NCI-H1105 treated with DMSO at 0.1 percent for 48 hours (cell line): ENCODE measurements around the gene RBM12.
"Not testable (repeated sequence)": the region's sequence is repeated elsewhere in the genome, so short reads cannot be mapped to it uniquely, and the experiment has no call there.

Experiments
- DNase-seq: peaks from one replicate; lab custom pipeline; 2025; lab: John Stamatoyannopoulos, UW

The RBM12 gene, protein sequence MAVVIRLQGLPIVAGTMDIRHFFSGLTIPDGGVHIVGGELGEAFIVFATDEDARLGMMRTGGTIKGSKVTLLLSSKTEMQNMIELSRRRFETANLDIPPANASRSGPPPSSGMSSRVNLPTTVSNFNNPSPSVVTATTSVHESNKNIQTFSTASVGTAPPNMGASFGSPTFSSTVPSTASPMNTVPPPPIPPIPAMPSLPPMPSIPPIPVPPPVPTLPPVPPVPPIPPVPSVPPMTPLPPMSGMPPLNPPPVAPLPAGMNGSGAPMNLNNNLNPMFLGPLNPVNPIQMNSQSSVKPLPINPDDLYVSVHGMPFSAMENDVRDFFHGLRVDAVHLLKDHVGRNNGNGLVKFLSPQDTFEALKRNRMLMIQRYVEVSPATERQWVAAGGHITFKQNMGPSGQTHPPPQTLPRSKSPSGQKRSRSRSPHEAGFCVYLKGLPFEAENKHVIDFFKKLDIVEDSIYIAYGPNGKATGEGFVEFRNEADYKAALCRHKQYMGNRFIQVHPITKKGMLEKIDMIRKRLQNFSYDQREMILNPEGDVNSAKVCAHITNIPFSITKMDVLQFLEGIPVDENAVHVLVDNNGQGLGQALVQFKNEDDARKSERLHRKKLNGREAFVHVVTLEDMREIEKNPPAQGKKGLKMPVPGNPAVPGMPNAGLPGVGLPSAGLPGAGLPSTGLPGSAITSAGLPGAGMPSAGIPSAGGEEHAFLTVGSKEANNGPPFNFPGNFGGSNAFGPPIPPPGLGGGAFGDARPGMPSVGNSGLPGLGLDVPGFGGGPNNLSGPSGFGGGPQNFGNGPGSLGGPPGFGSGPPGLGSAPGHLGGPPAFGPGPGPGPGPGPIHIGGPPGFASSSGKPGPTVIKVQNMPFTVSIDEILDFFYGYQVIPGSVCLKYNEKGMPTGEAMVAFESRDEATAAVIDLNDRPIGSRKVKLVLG

DNA sequence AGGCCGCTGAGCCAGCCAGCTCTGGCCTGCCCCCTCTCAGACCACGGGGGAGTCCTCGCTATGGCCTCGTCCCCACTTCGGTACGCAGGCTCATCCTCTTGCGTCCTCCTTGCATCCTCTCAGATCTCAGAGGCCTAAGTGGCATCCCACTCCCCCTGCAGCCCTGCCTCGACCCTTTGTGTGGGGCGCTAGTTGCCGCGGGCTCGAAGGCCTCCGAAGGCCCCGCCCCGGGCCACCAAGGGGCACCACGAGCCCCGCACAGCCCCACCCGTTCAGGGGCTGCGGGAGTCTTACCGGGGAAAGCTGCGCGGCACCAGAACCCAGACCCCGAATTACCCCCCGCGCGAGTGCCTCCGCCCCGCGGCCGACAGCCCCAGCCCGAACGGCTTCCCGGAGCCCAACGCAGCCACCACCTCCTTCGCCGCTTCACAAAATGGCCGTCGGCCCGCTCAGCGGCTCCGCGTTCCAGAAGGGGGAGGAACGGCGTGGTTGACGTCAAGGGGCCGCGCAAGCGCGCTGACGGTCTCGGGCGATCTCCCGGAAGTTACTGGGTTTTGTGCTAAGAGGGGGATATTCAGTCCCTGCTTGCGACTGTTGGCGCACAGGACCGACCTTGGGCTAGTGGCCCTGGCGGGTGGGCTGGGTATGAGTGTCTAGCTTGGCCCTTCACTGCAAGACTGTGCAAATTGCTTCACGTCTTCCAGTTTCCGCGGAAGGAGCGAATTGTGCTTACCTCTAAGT, at the start of gene RBM12, which contains the start of gene CPNE1:
TSS of gene RBM12 (minus strand) at position 435 of the 741 bp plus-strand sequence. CDS start 9,578 bp downstream, outside the sequence.
TSS of gene CPNE1 (minus strand) at position 435 of the 741 bp plus-strand sequence. CDS start 31,977 bp downstream, outside the sequence.
- peak; percentile 93 for DNase-seq

DNA sequence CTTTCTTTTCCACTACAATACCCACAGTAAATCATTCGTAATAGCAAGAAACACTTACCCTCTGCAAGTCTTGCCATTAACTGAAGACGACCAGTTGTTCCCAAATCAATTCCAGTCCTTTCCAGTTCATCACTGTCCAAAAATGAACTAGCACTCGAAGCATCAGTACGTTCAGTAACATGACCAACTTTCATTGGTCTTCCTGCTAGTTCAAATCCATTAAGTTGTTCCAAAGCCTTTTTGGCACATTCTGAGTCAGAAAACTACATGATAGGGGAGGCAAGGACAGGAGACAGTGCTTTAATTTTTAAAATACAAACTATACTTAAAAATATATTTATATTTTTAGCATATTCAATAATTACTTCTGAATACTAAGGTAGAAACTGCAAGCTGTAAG, 49.4 kb upstream of the RBM12 start:
- no peak for DNase-seq

DNA sequence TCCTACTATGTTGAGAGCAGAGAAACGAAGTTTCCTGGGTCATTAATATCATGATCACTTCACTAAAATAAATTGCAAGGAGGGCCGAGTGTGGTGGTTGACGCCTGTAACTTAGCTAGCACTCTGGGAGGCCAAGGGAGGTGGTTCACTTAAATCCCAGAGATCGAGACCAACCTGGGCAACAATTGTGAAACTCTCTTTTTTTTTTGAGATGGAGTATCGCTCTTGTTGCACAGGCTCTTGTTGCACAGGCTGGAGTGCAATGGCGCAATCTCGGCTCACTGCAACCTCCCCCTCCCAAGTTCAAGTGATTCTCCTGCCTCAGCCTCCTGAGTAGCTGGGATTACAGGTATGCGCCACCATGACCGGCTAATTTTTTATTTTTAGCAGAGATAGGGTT, 48.4 kb upstream of the RBM12 start:
- DNase-seq, result not testable (repeated sequence)

DNA sequence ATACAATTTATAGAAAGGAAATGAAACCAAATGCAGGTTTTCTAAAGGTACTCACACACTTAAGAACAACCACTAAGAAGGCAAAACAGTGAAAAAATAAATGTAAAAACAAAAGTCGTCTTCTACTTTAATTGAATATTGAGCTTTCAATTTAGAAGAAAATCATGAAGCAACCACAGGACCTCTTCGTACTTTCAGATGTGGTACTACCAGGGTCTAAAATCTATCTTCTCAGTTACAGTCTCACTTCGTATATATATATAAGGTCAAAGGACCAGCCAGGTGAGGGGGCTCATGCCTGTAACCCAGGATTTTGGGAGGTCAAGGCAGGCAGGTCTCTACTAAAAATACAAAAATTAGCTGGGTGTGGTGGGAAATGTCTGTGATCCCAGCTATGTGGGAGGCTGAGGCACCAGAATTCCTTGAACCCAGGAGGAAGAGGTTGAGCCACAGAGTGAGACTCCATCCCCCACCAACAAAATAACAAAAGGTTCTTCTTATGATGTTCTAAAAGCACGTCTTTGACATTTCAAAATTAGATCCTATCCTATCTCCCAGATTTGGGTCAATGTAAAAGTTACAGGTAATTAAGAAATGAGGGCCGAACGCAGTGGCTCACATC, 47.0 kb upstream of the RBM12 start:
- DNase-seq, result no peak

DNA sequence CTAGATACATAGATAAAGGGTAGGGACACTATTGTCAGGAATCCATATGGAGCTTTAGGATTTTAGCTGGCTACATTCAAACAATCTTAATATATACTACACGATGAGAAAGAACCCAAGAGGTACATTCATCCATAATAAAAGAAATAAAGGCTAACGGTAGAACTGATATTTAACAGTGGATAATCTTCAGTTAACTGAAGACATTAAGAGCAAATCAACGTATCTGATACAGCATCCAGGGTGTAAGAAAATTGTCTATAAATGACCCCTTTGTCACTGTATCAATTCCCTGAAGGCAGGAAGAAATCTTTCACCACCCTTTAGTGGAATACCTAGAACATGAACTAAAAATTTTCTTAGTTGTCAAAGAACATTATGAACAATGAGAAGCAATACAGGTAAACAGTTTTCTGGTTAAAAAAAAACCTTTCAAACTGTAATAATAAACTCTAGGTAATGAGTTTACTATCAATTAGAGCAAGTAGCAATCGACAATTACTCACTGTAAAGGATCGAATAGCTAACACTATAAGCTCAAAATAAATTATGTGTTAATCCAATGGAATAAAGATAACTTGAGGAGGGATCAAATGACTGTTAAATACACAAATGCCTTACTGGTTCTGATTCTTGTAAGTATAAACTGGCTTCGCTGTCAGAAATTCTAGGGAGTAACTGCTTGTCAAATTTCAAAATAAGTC, 46.3 kb upstream of the RBM12 start:
- DNase-seq, result no peak

DNA sequence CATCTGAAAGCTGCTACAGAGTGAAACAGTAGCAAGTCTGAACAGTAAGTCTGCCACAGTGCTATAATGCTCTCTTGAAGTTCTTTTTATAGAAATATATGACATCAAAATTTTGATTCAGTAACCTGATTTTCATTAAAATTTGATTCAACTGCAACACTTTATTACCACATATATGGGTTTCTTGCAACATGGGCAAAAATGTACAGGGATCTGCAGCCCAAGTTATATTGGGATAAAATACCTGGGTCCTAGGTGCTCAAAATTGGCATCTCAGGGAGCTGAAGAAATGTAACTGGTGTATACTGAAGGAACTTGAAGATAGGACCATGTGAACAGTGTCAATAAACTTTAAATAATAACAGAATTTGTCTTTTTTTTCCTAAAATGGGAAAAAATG, 45.3 kb upstream of the RBM12 start:
- DNase-seq, result no peak

DNA sequence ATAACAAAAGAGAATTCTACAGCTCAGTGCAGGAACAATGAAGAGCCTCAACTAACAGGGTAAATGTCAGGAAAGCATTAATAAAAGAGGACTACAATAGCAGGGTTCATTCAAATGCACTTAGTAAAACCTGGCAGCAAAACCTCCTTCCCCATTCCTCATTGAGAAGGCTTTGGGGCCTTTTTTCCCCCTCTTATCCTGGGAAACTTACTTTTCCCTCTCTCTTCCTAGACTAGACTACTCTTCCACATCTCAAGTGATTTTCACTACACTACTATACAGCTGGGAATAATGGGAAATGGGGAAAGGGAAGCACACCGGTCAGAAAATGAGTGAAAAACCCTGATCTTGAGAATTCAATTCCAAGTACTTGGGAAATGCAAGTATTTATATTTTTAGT, 44.6 kb upstream of the RBM12 start:
- DNase-seq, result no peak

DNA sequence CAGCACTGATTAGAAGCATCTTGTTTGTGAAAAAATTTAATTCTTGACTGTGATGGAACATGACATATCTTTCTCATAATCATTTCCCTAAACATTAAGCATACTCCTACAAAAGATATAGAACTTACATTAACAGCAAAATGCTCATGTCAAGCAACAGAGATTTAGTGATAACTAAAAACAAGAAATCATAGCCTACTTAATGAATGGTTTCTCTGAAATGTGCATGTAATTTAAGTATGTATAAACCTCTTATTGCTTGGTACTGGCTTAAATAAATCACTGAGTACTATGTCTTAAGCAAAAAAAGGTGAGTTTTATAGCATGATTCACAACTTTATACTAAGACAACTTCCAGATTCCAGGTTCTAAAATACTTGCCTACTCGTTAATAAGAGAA, 43.8 kb upstream of the RBM12 start:
- DNase-seq, result no peak

DNA sequence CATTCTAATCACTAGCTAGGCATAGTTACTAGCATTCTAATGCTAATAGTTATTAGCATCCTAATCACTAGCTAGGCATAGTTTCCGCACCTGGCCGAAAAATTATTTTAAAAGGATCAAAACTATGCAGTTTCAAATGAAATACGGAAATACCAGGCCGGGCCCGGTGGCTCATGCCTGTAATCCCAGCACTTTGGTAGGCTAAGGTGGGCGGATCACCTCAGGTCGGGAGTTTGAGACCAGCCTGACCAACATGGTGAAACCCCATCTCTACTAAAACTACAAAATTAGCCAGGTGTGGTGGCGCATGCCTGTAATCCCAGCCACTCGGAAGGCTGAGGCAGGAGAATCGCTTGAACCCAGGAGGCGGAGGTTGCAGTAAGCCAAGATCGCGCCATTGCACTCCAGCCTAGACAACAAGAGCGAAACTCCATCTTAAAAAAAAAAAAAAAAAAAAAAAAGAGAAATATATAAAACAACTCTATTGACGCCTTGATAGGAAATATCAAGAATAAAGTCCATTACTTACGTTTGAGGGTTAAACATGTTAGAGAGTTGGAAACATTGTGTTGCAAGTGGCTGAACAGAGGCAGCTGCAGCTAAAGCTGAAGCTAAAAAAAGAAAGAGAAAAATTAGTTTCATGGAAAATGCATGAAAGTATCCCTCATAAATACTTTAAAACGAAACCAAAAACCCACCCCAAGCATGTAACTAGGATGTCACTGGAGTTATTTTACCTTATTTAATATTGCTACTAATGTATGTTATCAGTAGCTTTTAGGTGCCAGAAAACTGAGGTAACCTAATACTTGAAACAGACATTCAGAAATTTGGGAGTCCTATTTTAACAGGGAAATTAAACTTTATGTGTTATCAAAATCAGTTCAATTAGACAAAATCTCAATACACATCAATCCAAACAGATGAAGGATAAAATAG, 42.2 kb upstream of the RBM12 start:
- not testable (repeated sequence) for DNase-seq

DNA sequence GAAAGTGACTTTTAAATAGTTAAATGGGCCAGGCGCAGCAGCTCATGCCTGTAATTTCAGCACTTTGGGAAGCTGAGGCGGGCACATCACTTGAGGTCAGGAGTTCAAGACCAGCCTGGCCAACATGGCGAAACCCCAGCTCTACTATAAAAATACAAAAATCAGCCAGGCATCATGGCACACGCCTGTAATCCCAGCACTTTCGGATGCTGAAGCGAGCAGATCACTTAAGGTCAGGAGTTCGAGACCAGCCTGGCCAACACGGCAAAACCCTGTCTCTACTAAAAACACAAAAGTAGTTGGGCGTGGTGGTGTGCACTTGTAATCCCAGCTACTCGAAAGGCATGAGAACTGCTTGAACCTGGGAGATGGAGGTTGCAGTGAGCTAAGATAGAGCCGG, 41.2 kb upstream of the RBM12 start:
- DNase-seq, result not testable (repeated sequence)

DNA sequence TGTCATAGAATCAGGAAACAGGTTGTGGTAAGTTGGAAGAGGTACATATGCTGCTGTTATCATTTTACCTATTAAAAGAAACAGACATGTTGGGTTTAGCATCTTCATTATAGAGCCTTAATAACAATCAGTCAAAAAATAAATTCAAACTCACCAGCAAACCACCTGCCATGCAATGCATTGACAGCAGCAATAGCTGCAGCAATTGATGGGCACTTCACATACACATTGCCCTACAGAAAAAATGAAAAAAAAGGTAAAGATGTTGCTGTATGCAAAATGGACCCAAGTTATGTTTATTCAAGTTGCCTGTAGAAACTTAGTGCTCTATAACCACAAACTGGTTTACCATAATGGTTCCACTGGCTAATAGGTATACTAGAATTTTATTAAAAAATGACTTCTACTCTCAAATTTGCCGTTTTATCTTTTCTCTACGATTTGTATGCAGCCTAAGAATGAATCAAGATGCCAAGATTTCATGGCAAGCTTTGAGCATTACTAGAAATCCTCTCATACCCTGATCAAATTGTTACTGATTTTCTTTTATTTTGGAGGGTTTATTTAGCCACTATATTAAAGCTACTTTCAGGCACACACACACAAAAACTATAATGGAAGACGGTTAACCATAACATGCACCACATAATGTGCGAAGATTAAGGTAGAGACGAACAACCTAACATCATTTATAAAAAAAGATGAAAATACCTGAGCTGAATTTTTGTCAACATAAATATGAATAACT, 40.0 kb upstream of the RBM12 start:
- no peak for DNase-seq

DNA sequence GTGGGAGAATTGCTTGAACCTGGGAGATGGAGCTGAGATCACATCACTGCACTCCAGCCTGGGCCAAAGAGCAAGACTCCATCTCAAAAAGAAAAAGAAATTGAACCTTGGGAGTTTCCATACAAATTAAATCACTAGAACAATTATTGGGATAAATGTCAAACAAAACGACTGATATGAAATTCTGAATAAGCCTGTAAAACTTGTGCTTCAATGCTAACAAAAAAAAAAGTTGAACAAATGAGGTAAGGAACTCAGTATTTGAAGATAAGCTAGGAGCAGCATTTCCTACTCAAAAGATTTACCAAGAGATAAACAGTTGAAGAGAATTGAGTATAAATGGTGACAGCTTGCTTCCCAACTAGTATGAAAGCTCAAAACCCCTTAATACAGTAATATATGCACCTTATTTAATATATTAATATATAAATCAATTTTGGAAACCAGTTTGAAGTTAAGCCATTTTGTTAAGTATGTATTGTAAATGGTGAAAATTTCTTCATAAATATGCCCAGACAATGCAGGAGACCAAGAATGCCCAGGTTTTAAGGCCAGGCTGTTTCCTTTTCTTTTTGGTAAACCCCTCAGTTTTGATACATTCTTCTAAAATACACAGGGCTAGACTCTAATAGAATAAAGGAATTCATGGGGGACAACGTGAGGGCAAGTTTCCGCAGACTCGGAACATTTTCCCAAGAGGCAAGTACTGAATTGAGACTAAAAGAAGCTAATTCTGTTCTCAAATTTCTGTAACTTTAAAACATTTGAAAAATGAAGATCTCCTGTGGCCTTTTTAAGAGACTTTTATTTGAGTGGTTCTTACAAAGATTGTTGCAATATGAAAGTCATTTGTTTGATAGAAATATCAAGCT, 38.4 kb upstream of the RBM12 start:
- DNase-seq, result no peak

DNA sequence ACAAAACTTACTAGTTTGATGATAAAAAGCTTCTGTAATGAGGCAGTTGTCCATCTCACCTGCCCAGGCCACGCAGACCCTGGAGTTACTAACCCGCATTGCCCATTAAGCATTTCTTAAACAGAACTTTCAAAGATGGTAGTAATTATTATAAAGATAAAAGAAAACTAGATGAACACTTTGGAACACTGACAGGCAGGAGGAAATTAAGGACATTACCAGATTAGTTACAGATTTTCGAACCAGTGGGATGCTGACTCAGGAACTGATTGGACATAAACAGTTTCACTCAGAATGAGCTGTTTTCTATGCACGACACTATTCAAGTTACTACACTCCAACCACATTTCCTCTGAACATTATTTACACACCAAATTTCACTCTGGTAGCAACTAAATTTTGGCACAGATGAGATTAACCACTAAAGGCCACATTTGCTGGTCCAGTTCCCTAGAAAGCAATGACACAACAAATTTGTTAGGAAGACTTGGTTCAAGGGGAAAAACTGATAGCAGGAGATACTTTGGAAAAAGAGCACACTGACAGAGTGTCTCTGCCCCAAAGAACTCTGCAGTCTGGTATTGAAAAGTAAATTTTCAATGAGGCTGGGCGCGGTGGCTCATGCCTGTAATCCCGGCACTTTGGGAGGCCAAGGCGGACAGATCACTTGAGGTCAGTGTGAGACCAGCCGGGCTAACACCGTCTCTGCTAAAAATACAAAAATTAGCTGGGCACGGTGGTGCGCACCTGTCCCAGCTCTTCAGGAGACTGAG, 37.5 kb upstream of the RBM12 start:
- no peak for DNase-seq

DNA sequence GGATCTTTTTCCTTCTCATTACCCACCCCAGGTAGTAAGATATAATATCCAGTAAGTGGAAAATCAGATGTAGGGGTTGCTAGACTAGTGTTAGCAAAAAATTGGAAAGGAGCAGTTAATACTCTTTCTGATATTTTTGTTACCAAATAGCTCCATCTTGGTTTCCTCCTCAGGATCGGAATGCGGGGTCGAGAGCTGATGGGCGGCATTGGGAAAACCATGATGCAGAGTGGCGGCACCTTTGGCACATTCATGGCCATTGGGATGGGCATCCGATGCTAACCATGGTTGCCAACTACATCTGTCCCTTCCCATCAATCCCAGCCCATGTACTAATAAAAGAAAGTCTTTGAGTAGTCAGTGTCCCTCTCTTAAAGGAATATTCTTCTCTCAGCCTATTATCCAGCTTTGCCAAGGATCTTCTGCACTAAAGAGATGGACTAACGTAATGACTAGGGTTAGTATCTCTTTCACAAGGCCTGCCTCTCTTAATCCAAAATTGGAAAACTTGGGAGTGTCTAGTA, 36.0 kb upstream of the RBM12 start:
- no peak for DNase-seq

DNA sequence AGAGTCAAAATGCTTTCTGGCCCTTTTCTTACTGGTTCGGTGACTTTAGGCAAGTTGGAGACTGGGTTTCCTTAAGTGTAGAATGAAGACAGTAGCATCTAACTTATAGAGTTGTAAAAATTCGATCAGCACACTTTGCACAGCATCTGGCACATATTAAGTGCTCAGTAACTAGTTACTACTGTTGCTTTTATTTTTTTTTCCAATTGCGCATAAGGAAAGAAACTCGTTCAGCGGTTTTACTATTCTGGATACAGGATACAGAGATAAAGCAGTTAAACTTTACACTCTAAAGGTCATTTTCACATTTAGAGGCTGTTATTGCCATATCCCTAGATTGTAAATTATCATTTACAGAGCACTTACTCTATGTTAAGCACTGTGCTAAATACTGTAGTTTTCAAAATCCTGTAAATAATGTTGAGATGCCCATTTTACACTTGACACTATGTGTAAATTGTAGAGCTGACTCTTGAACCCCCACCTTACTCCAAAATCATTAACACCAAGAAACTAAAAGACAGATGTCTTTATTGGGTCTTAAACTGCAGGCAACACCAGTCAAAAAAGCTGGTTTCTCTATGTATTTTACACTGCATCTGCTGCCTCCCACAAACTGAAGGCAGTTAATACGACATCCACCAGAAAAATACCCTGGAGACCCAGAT, 35.4 kb upstream of the RBM12 start:
- DNase-seq, result no peak

DNA sequence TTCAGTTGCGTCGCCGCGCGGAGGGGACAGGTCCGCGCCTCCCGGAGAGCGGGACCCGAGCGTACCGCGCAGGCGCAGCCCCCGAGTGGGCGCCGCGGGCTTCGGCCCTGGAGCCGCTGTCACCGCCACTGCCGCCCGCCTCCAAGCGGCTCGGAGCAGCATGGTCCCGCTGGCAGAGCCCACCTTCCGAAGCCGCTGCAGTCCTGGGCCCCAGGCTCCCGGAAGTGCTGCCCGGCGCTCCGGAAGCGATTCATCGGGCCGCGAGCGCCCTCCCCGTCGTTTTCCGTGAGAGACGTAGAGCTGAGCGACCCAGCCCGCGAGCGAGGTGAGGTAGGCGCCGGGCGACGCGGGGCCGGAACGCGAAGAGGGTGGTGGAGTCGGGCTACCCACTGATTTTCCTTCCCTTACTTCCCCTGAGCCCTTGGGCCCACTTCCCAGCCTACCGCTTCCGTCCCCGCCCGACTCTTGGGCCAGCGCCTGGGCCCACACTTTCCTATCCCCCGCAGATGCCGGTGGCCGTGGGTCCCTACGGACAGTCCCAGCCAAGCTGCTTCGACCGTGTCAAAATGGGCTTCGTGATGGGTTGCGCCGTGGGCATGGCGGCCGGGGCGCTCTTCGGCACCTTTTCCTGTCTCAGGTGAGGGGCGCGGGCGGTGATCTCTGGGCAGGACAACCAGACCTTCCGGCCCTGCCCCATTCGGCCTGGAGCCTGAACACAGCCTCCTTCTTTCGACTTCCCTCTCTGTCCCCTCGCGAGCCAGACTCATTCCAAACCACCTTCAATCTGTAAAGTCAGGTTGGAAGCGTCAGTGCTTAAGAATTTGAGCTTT, 34.6 kb upstream of the RBM12 start, which contains the start of the genes NFS1 and ROMO1:
TSS of gene NFS1 (minus strand) at position 226 of the 830 bp plus-strand sequence. CDS start at position 162, 64 bp downstream.
TSS of gene ROMO1 (plus strand) at position 279 of the 830 bp plus-strand sequence. CDS start at position 507, 228 bp downstream.
- DNase-seq, result peak; percentile 85
